Lower leg skin (tissue), 4 donors: ENCODE results near the gene TRAP1. TPM values are rescaled to one million over a fixed set of nuclear protein-coding genes. Genes with fewer than 3 reads are reported as not detected.

Experiments
- DNase-seq, 2 donors: peaks; one replicate each; pipeline ENCODE4 v3.0.0-alpha.2; 2019; ENCODE audit warnings: low spot score in 2 of 2
- H3K4me3 ChIP-seq: fragments of 200-600 bp; sonication (generic); 2 replicates; pipeline ENCODE4 v1.5.1; 2017; ENCODE audit warnings: mild to moderate bottlenecking, low read depth; ENCODE audit not compliant: poor library complexity, severe bottlenecking
- CTCF ChIP-seq, 3 donors: fragments of 450-650 bp; IDR thresholded peaks; one replicate each; pipeline ENCODE4 v1.5.1; 2016; ENCODE audit warnings: antibody characterized with exemption in 3 of 3, mild to moderate bottlenecking in 3 of 3, moderate library complexity in 2 of 3
- POLR2A ChIP-seq, 2 donors: fragments of 450-650 bp; IDR thresholded peaks; one replicate each; pipeline ENCODE4 v1.6.1; 2016 to 2017; ENCODE audit warnings: antibody characterized with exemption in 2 of 2, mild to moderate bottlenecking in 1 of 2, moderate library complexity in 1 of 2
- WGBS, 2 donors: methylation state at CpG; one replicate each; pipeline ENCODE4 v1.1.5; 2018; 5-methylcytosine and 5-hydroxymethylcytosine counted together
- intact Hi-C: fragments of 100-400 bp; cut with DNase I; formaldehyde crosslinking; loops from one replicate; pipeline ENCODE4 v1.15.0; 2023; ENCODE audit warnings: low total_unique reads
- total RNA-seq, 4 donors: library from RNA; depleted of rRNA; stranded (reverse); fragments of >200 nt; gene quantifications; one replicate each; pipeline ENCODE4 v1.1.0, GENCODE V29; 2016

The TRAP1 gene
- total RNA-seq, 4 donors from 2014 or later: 56.2 to 94.1 (median 67.4) TPM

- DNase-seq: peak in 1 of 2 donors; percentile 36
- intact Hi-C loops: no loop called here
- WGBS, 2 donors: 82 to 86% methylated on average over 4 of the region's 4 CpGs
- TF ChIP-seq POLR2A (IDR thresholded peaks at IDR 0.05) (no peak), CTCF (IDR thresholded peaks at IDR 0.05) (no peak)
- H3K4me3 ChIP-seq: no peak overlapping the region
Observed at GRCh38 chr16:3625911-3626732, 91.2 kb downstream of the TRAP1 start.

- no peak for TF ChIP-seq CTCF (IDR thresholded peaks at IDR 0.05)
- TF ChIP-seq POLR2A (IDR thresholded peaks at IDR 0.05): no peak
Observed at GRCh38 chr16:3625331-3625730, 92.0 kb downstream of the TRAP1 start.

GRCh38 chr16:3623642-3624041, 93.7 kb downstream of the TRAP1 start:
- peak in 1 of 2 donors; percentile 42 for DNase-seq
- H3K4me3 ChIP-seq: no peak overlapping the region
- TF ChIP-seq CTCF (IDR thresholded peaks at IDR 0.05) (no peak), POLR2A (IDR thresholded peaks at IDR 0.05) (no peak)
- WGBS, 2 donors: 83 to 86% methylated on average over 3 of the region's 3 CpGs
- intact Hi-C loops: no loop called here

More at GRCh38 chr16:3625331-3625730, 92.0 kb downstream of the TRAP1 start:
- intact Hi-C loops: no loop called here
- H3K4me3 ChIP-seq: no peak overlapping the region
- WGBS, 2 donors: 92 to 95% methylated on average over 5 of the region's 5 CpGs
- peak in 1 of 2 donors; percentile 40 for DNase-seq

- intact Hi-C loops: no loop called here
- H3K4me3 ChIP-seq: no peak overlapping the region
- no peak for DNase-seq
- 62 to 64% methylated on average over 3 of the region's 3 CpGs for WGBS, 2 donors
- TF ChIP-seq CTCF (IDR thresholded peaks at IDR 0.05) (no peak), POLR2A (IDR thresholded peaks at IDR 0.05) (no peak)
Observed at GRCh38 chr16:3618769-3619141, 98.6 kb downstream of the TRAP1 start.

GRCh38 chr16:3612510-3613466, 104.5 kb downstream of the TRAP1 start:
- H3K4me3 ChIP-seq: peak overlapping the region; percentile 97
- intact Hi-C loops: no loop called here
- 73 to 75% methylated on average over 33 to 34 of the region's 34 CpGs for WGBS, 2 donors
- no peak for TF ChIP-seq CTCF (IDR thresholded peaks at IDR 0.05)
- TF ChIP-seq POLR2A (IDR thresholded peaks at IDR 0.05): no peak
- peak in 1 of 2 donors; percentile 68 for DNase-seq
